Stomach (tissue), 9 donors: Measurements from ENCODE around the gene STPG4. TPM values are rescaled to one million over a fixed set of nuclear protein-coding genes. Genes with fewer than 3 reads are reported as not detected.

Experiments
- DNase-seq, 2 donors: peaks; one replicate each; pipeline versions ENCODE4 v3.0.0 to v3.0.0-alpha.2; 2013 to 2019
- H3K27ac ChIP-seq, 5 donors: fragments of 200-600 bp in 4 of 5; sonication (generic) in 4 of 5; one replicate each; pipeline ENCODE4 v1.5.1; 2013 to 2019; ENCODE audit warnings: mild to moderate bottlenecking in 1 of 5, moderate library complexity in 1 of 5
- H3K27me3 ChIP-seq, 3 donors: fragments of 200-600 bp; sonication (generic); one replicate each; pipeline ENCODE4 v1.5.1; 2017 to 2019; ENCODE audit warnings: mixed run types in 1 of 3
- H3K36me3 ChIP-seq, 4 donors: fragments of 200-600 bp; sonication (generic); 1 replicate in 3 of 4; 2 replicates in 1 of 4; pipeline ENCODE4 v1.5.1; 2016 to 2019
- H3K4me1 ChIP-seq, 4 donors: fragments of 200-600 bp; sonication (generic); one replicate each; pipeline ENCODE4 v1.5.1; 2016 to 2019
- H3K4me3 ChIP-seq, 4 donors: fragments of 200-600 bp; sonication (generic) in 3 of 4; one replicate each; pipeline ENCODE4 v1.5.1; 2016 to 2019; ENCODE audit warnings: mild to moderate bottlenecking in 1 of 4
- H3K9me3 ChIP-seq, 4 donors: fragments of 200-600 bp; sonication (generic); one replicate each; pipeline ENCODE4 v1.5.1; 2016 to 2019
- EP300 ChIP-seq: sonication (generic); formaldehyde crosslinking; IDR thresholded peaks from one replicate; pipeline ENCODE4 v1.6.1; 2017; ENCODE audit warnings: antibody characterized with exemption
- POLR2A ChIP-seq, 4 donors: fragments of 450-650 bp; IDR thresholded peaks; one replicate each; pipeline ENCODE4 v1.6.1; 2016; ENCODE audit warnings: antibody characterized with exemption in 4 of 4, control low read depth in 2 of 4, mild to moderate bottlenecking in 1 of 4, moderate library complexity in 1 of 4
- POLR2AphosphoS5 ChIP-seq, 3 donors: sonication (generic); formaldehyde crosslinking; IDR thresholded peaks; one replicate each; pipeline ENCODE4 v1.6.1; 2016; ENCODE audit warnings: antibody characterized with exemption in 3 of 3
- WGBS, 5 donors: extraction: QIAGEN DNeasy Blood & Tissue Kit in 3 of 5; methylation state at CpG; one replicate each; pipeline versions ENCODE4 v1.1.5 to v1.1.7; 2013 to 2018; 5-methylcytosine and 5-hydroxymethylcytosine counted together
- intact Hi-C: fragments of 100-400 bp; cut with DNase I; formaldehyde crosslinking; loops from one replicate; pipeline ENCODE4 v1.15.1; 2023; ENCODE audit warnings: low total_unique reads
- polyA plus RNA-seq, 3 donors: library from polyadenylated mRNA; stranded (reverse); fragments of 200-250 nt; gene quantifications; one replicate each; pipeline ENCODE4 v1.2.3, GENCODE V29; 2013
- total RNA-seq, 5 donors: library from RNA; depleted of rRNA; stranded (reverse); fragments of >200 nt; gene quantifications; one replicate each; pipeline versions ENCODE4 v1.1.0 to v1.2.3, GENCODE V29; 2014 to 2016
- TF ChIP-seq, protein P1 (sequence below), 7 experiments: fragments of 450-650 bp in 4 of 7; fragments of 200-600 bp in 3 of 7; sonication (generic) in 3 of 7; IDR thresholded peaks; one replicate each; pipeline ENCODE4 v1.5.1; 2016 to 2019; ENCODE audit warnings: antibody characterized with exemption in 7 of 7, control low read depth in 2 of 7, mild to moderate bottlenecking in 1 of 7
- donor health status: healthy with polysubstance abuse.
- donor health status: Bipolar disorder and iron deficiency.
- donor health status: healthy.

Gene STPG4
- total and polyA plus RNA-seq, 8 donors: not detected

DNA sequence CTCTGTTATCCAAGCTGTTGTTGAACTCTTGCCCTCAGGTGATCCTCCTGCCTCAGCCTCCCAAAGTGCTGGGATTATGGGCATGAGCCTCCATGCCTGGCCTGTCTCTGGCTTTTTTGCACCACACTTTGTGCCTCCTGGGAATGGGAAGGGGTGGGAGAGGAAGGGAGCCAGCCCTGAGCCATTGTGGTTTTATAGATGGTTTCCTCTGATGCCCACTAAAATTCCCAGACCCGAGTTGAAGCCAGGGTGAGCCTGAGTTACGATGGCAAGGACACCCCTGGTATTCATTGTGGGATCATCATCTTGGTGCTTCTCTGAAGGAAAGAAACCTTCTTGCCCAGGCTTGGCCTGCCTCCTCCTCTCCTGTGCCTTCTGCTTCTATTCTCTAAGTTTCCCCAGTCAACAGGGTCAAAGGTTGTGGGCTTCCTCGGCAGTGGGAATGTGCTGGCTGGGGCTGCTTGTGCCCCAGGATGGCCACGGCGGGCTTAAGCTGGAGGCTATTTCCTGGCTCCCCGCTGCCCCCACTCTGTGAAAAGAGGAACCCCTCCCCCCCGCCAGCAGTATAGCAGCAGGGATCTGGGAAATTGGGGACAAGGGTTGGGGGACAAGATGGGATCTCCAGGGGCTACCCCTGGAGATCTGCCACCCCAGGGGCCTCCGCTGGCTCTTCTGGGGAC lies 106.2 kb downstream of the STPG4 start:
- Histone ChIP-seq H3K4me3 (no peak overlapping the region), H3K4me1 (peaks cover 0 to 5% (median 2%) of the 10 kb centered on the region in 4 donors), H3K27me3 (no peaks in the 10 kb centered on the region), H3K36me3 (peaks cover 8 to 81% (median 80%) of the 10 kb centered on the region in 4 donors), H3K27ac (peak overlapping the region in 1 of 5 donors; percentile 50), H3K9me3 (no peaks in the 10 kb centered on the region)
- 74 to 90% (median 85%) methylated on average over 7 to 8 of the region's 8 CpGs for whole genome bisulfite sequencing, 5 donors
- TF ChIP-seq POLR2AphosphoS5 (IDR thresholded peaks at IDR 0.05): no peak
- TF ChIP-seq, protein P1, sequence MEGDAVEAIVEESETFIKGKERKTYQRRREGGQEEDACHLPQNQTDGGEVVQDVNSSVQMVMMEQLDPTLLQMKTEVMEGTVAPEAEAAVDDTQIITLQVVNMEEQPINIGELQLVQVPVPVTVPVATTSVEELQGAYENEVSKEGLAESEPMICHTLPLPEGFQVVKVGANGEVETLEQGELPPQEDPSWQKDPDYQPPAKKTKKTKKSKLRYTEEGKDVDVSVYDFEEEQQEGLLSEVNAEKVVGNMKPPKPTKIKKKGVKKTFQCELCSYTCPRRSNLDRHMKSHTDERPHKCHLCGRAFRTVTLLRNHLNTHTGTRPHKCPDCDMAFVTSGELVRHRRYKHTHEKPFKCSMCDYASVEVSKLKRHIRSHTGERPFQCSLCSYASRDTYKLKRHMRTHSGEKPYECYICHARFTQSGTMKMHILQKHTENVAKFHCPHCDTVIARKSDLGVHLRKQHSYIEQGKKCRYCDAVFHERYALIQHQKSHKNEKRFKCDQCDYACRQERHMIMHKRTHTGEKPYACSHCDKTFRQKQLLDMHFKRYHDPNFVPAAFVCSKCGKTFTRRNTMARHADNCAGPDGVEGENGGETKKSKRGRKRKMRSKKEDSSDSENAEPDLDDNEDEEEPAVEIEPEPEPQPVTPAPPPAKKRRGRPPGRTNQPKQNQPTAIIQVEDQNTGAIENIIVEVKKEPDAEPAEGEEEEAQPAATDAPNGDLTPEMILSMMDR (IDR thresholded peaks at IDR 0.05): no peak
- no peak for TF ChIP-seq EP300
- no peak for TF ChIP-seq POLR2A (IDR thresholded peaks at IDR 0.05)
- DNase-seq: no peak
- intact Hi-C loops: no loop called here

DNA sequence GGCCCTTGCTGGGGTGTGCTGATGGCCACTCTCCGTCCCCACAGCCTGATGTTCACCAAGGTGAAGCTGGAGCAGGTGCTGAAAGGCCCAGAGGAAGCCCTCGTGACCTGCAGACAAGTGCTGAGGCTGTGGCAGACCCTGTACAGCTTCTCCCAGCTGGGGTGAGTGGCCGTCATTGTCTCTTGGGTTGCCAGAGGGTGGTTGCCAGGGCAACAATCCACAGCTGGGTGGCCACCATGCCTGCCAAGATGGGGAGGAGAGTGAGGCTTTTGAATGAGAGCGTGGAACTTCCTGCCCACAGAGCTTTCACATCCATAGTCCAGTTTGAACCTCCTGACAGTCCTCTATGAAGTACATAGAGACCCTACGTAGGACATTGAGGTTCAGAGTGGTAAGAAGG lies 108.8 kb downstream of the STPG4 start:
- 80 to 93% (median 84%) methylated on average over 5 of the region's 5 CpGs for WGBS, 5 donors
- Histone ChIP-seq H3K27me3 (no peaks in the 10 kb centered on the region), H3K4me1 (peaks cover 6 to 32% (median 22%) of the 10 kb centered on the region in 4 donors), H3K36me3 (peaks cover 0 to 59% (median 55%) of the 10 kb centered on the region in 4 donors), H3K9me3 (no peaks in the 10 kb centered on the region), H3K27ac (no peak overlapping the region), H3K4me3 (no peak overlapping the region)
- TF ChIP-seq, protein P1 (IDR thresholded peaks at IDR 0.05): no peak
- TF ChIP-seq POLR2AphosphoS5 (IDR thresholded peaks at IDR 0.05) (no peak), EP300 (no peak), POLR2A (IDR thresholded peaks at IDR 0.05) (no peak)
- intact Hi-C loops: no loop called here
- DNase-seq: no peak

DNA sequence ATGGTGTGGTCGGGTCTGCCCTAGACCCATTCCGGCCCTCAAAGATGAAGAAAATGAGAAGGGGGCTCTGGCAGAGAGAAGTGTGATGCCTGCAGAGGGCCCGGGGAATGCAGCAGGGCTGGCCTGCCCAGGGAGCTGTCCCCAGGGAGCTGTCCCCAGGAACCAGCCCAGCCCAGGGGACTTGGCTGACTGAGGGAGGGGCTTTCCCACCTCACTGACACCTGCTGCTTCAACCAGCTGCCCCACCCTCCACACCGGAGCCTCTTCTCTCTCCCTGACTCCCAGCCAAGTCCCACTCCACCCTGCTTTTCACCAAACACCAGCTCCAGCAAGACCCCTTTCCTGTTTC lies 111.2 kb downstream of the STPG4 start:
- Histone ChIP-seq H3K4me1 (peaks cover 22 to 56% (median 39%) of the 10 kb centered on the region in 4 donors), H3K9me3 (no peaks in the 10 kb centered on the region), H3K36me3 (peaks cover 0 to 41% (median 39%) of the 10 kb centered on the region in 4 donors), H3K4me3 (no peak overlapping the region), H3K27ac (peak overlapping the region in 4 of 5 donors; percentile 67 to 79 (median 73)), H3K27me3 (no peaks in the 10 kb centered on the region)
- no peak for TF ChIP-seq POLR2A (IDR thresholded peaks at IDR 0.05)
- TF ChIP-seq, protein P1 (IDR thresholded peaks at IDR 0.05): no peak
- no peak for TF ChIP-seq EP300
- intact Hi-C loops: no loop called here
- 66 to 91% (median 75%) methylated on average over 3 to 4 of the region's 4 CpGs for WGBS, 5 donors
- no peak for DNase-seq

DNA sequence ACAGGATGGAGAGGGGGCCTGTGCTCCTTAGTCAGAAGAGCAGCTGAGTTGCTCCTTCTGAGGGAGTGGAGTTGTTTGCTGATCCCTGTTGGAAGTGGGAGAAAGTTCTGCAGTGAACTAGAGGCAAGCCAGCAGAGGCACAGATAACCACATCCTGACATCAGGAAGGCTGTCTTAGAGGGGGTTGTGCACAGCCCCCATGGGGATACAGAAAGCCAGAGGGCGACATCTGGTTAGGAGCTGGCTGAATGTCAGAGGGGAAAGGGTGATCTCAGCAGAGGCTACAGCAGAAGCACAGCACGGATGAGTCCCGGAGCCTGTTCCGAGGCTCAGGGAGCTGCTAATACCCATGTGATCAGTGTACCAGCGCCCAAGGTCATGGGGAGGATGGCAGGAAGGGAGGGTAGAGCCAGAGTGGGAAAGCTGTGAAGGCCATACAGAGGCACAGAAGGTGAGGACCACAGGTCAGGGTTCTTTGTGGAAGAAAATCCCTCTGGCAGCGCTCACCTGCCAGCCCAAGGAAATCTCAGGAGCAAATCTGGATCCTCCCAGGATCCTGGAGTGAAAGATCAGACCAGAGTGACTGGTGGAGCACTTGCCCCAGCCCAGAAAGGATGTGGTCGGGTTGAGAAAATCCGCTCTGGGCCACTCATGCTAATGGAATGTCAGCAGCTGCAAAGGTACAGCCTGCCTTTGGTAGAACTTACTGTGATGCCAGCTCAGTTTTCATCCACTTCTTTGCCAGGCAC lies 111.8 kb downstream of the STPG4 start:
- intact Hi-C loops: no loop called here
- Histone ChIP-seq H3K4me3 (no peak overlapping the region), H3K9me3 (no peaks in the 10 kb centered on the region), H3K27ac (peak overlapping the region; percentile 2 to 79 (median 69)), H3K36me3 (peaks cover 0 to 41% (median 36%) of the 10 kb centered on the region in 4 donors), H3K4me1 (peaks cover 22 to 61% (median 42%) of the 10 kb centered on the region in 4 donors), H3K27me3 (no peaks in the 10 kb centered on the region)
- DNase-seq: peak in 1 of 2 donors; percentile 56
- 56 to 81% (median 71%) methylated on average over 8 of the region's 8 CpGs for WGBS, 5 donors
- TF ChIP-seq EP300: no peak
